Measurements from ENCODE around the gene LIF. TPM values are rescaled to one million over a fixed set of nuclear protein-coding genes. Genes with fewer than 3 reads are reported as not detected.
"Not testable (repeated sequence)": the region's sequence is repeated elsewhere in the genome, so short reads cannot be mapped to it uniquely, and the experiment has no call there.

Gene LIF
- total and polyA plus RNA-seq, 4 donors: 0.77 to 26.1 (median 5.1) TPM

GRCh38 chr22:30236875-30237274 is 9.7 kb downstream of the LIF start:
- no peaks in the 10 kb centered on the region for H3K27me3 ChIP-seq (ENCODE audit: control insufficient read depth in 3 of 3, insufficient read depth in 3 of 3, low read length in 2 of 3)

DNA sequence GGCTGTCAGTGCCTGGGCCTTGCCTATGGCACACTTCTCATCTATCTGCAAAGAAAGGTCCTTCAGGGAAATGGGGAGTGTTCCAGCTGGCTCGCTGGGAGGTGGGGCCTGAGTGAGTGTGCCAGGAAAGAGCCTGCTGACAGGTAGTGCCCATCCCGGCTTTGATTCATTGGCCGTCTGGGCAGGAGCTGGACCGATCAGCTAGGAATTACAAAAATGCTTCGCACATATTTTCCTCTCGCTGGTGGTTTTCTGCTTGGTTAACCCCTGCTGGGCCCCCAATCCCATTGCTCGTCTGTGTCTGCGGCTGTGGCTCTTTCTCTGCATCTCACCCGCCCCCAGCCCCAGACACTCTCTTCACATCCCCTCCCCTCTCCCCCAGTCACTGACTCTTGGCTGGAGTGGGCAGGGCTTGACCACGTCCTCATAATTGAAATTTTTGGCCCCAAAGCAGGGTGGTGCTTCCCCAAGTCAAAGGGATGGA is 10.8 kb downstream of the LIF start:
- Histone ChIP-seq H3K27ac (ENCODE audit: low read depth in 1 of 2, low read length in 1 of 2) (peak overlapping the region in 1 of 2 donors; percentile 52), H3K9ac (ENCODE audit: insufficient read depth in 1 of 2, low read length in 2 of 2) (no peak overlapping the region), H3K4me1 (ENCODE audit: control insufficient read depth in 5 of 5, insufficient read depth in 5 of 5, low read length in 5 of 5) (peaks cover 0 to 57% (median 7%) of the 10 kb centered on the region in 5 donors), H3K27me3 (ENCODE audit: control insufficient read depth in 3 of 3, insufficient read depth in 3 of 3, low read length in 2 of 3) (no peaks in the 10 kb centered on the region), H3K9me3 (ENCODE audit: control insufficient read depth in 4 of 4, insufficient read depth in 3 of 4, low read length in 3 of 4) (no peaks in the 10 kb centered on the region), H3K36me3 (ENCODE audit: control insufficient read depth in 4 of 4, insufficient read depth in 4 of 4, low read length in 4 of 4) (no peaks in the 10 kb centered on the region), H3K4me3 (no peak overlapping the region)
- TF ChIP-seq CTCF (IDR thresholded peaks at IDR 0.05; ENCODE audit: control extremely low read depth, extremely low read depth): no peak
- ATAC-seq (ENCODE audit: insufficient read depth, low FRiP score) (no peak), DNase-seq (peak; percentile 54 to 75 (median 64))
- 57 to 87% methylated on average over 10 of the region's 10 CpGs for WGBS, 2 donors

More at GRCh38 chr22:30236875-30237274, 9.7 kb downstream of the LIF start:
- no peak overlapping the region for H3K9ac ChIP-seq (ENCODE audit: insufficient read depth in 1 of 2, low read length in 2 of 2)
- H3K4me3 ChIP-seq: no peak overlapping the region
- H3K9me3 ChIP-seq (ENCODE audit: control insufficient read depth in 4 of 4, insufficient read depth in 3 of 4, low read length in 3 of 4): no peaks in the 10 kb centered on the region
- peaks cover 0 to 68% (median 16%) of the 10 kb centered on the region in 5 donors for H3K4me1 ChIP-seq (ENCODE audit: control insufficient read depth in 5 of 5, insufficient read depth in 5 of 5, low read length in 5 of 5)
- 94 to 98% methylated on average over 5 of the region's 5 CpGs for WGBS, 2 donors
- TF ChIP-seq CTCF (IDR thresholded peaks at IDR 0.05; ENCODE audit: control extremely low read depth, extremely low read depth): no peak
- no peak for DNase-seq
- no peak overlapping the region for H3K27ac ChIP-seq (ENCODE audit: low read depth in 1 of 2, low read length in 1 of 2)
- no peaks in the 10 kb centered on the region for H3K36me3 ChIP-seq (ENCODE audit: control insufficient read depth in 4 of 4, insufficient read depth in 4 of 4, low read length in 4 of 4)
- no peak for ATAC-seq (ENCODE audit: insufficient read depth, low FRiP score)

GRCh38 chr22:30234786-30235470 is 11.6 kb downstream of the LIF start:
- WGBS, 2 donors: 60 to 78% methylated on average over 7 of the region's 7 CpGs
- no peak for TF ChIP-seq CTCF (IDR thresholded peaks at IDR 0.05; ENCODE audit: control extremely low read depth, extremely low read depth)
- peak; percentile 67 to 78 (median 78) for DNase-seq
- H3K4me1 ChIP-seq (ENCODE audit: control insufficient read depth in 5 of 5, insufficient read depth in 5 of 5, low read length in 5 of 5): peaks cover 0 to 53% (median 7%) of the 10 kb centered on the region in 5 donors
- H3K36me3 ChIP-seq (ENCODE audit: control insufficient read depth in 4 of 4, insufficient read depth in 4 of 4, low read length in 4 of 4): no peaks in the 10 kb centered on the region
- H3K9me3 ChIP-seq (ENCODE audit: control insufficient read depth in 4 of 4, insufficient read depth in 3 of 4, low read length in 3 of 4): no peaks in the 10 kb centered on the region
- H3K27me3 ChIP-seq (ENCODE audit: control insufficient read depth in 3 of 3, insufficient read depth in 3 of 3, low read length in 2 of 3): no peaks in the 10 kb centered on the region
- ATAC-seq (ENCODE audit: insufficient read depth, low FRiP score): no peak
- H3K4me3 ChIP-seq: no peak overlapping the region
- H3K9ac ChIP-seq (ENCODE audit: insufficient read depth in 1 of 2, low read length in 2 of 2): no peak overlapping the region
- H3K27ac ChIP-seq (ENCODE audit: low read depth in 1 of 2, low read length in 1 of 2): peak overlapping the region in 1 of 2 donors; percentile 52

DNA sequence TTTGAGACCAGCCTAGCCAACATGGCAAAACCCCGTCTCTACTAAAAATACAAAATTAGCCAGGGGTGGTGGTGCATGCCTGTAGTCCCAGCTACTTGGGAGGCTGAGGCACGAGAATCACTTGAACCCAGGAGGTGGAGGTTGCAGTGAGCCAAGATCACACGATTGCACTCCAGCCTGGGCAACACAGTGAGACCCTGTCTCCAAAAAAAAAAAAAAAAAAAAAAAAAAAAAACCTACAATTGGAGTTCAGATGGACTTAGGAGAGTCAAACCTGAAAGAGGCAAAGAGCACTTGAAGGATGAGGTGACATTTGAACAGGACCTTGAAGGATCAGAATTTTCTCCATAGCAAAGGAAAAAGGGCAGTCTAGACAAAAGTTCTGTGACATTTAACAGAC is 12.2 kb downstream of the LIF start:
- H3K9me3 ChIP-seq (ENCODE audit: control insufficient read depth in 4 of 4, insufficient read depth in 3 of 4, low read length in 3 of 4); H3K27me3 ChIP-seq (ENCODE audit: control insufficient read depth in 3 of 3, insufficient read depth in 3 of 3, low read length in 2 of 3); H3K9ac ChIP-seq (ENCODE audit: insufficient read depth in 1 of 2, low read length in 2 of 2); H3K27ac ChIP-seq (ENCODE audit: low read depth in 1 of 2, low read length in 1 of 2); H3K36me3 ChIP-seq (ENCODE audit: control insufficient read depth in 4 of 4, insufficient read depth in 4 of 4, low read length in 4 of 4); DNase-seq; ATAC-seq (ENCODE audit: insufficient read depth, low FRiP score); H3K4me3 ChIP-seq: not testable (repeated sequence)
- peaks cover 0 to 49% (median 7%) of the 10 kb centered on the region in 5 donors for H3K4me1 ChIP-seq (ENCODE audit: control insufficient read depth in 5 of 5, insufficient read depth in 5 of 5, low read length in 5 of 5)
- 90 to 97% methylated on average over 3 of the region's 3 CpGs for WGBS, 2 donors

Data from lung (tissue), 12 donors.